HEK293 (cell line): Measurements from ENCODE around the gene DDX42.
A peak's percentile ranks its signal among the peaks of the same experiment; 100 is the strongest.

Experiments
- BCL11B ChIP-seq: fragments of 450-650 bp; formaldehyde crosslinking; IDR thresholded peaks from 2 replicates; pipeline ENCODE4 v1.5.1; 2016; ENCODE audit warnings: low read depth, missing biosample characterization, missing genetic modification characterization
- HOXD13 ChIP-seq: sonication (generic); formaldehyde crosslinking; IDR thresholded peaks from 2 replicates; pipeline ENCODE4 v1.8.0; 2022; ENCODE audit warnings: missing genetic modification reagents, borderline replicate concordance
- MYNN ChIP-seq: fragments of 450-650 bp; formaldehyde crosslinking; IDR thresholded peaks from 2 replicates; pipeline ENCODE4 v1.5.1; 2016; ENCODE audit warnings: missing biosample characterization, missing genetic modification characterization, borderline replicate concordance
- PRDM2 ChIP-seq: fragments of 450-650 bp; formaldehyde crosslinking; IDR thresholded peaks from 2 replicates; pipeline ENCODE4 v1.5.1; 2016; ENCODE audit warnings: missing biosample characterization, missing genetic modification characterization, borderline replicate concordance
- RBAK ChIP-seq: fragments of 450-650 bp; formaldehyde crosslinking; IDR thresholded peaks from 2 replicates; pipeline ENCODE4 v1.5.1; 2016; ENCODE audit warnings: missing biosample characterization, missing genetic modification characterization
- SP7 ChIP-seq: fragments of 450-650 bp; formaldehyde crosslinking; IDR thresholded peaks from 2 replicates; pipeline ENCODE4 v1.5.1; 2016; ENCODE audit warnings: missing biosample characterization, missing genetic modification characterization
- TRIM28 ChIP-seq: IDR thresholded peaks from 2 replicates; pipeline ENCODE4 v1.6.1; 2011; ENCODE audit warnings: low read length, control low read depth, borderline replicate concordance
- ZBTB8A ChIP-seq: fragments of 450-650 bp; formaldehyde crosslinking; IDR thresholded peaks from 2 replicates; pipeline ENCODE4 v1.5.1; 2016; ENCODE audit warnings: missing biosample characterization, missing genetic modification characterization
- ZFHX2 ChIP-seq: fragments of 450-650 bp; formaldehyde crosslinking; conservative IDR thresholded peaks from 2 replicates; pipeline ENCODE4 v1.5.1; 2016; ENCODE audit warnings: missing biosample characterization, missing genetic modification characterization
- ZNF133 ChIP-seq: fragments of 450-650 bp; formaldehyde crosslinking; IDR thresholded peaks from 2 replicates; pipeline ENCODE4 v1.5.1; 2016; ENCODE audit warnings: missing biosample characterization, missing genetic modification characterization
- ZNF140 ChIP-seq: fragments of 450-650 bp; formaldehyde crosslinking; IDR thresholded peaks from 2 replicates; pipeline ENCODE4 v1.5.1; 2016; ENCODE audit warnings: missing biosample characterization, missing genetic modification characterization
- ZNF184 ChIP-seq: fragments of 450-650 bp; IDR thresholded peaks from 2 replicates; pipeline ENCODE4 v1.5.1; 2018; ENCODE audit warnings: missing biosample characterization, mild to moderate bottlenecking, missing genetic modification characterization
- ZNF2 ChIP-seq: fragments of 450-650 bp; formaldehyde crosslinking; IDR thresholded peaks from 2 replicates; pipeline ENCODE4 v1.5.1; 2016; ENCODE audit warnings: missing biosample characterization, missing genetic modification characterization
- ZNF266 ChIP-seq: fragments of 450-650 bp; formaldehyde crosslinking; IDR thresholded peaks from 2 replicates; pipeline ENCODE4 v1.5.1; 2016; ENCODE audit warnings: missing biosample characterization, missing genetic modification characterization, low read depth
- ZNF335 ChIP-seq: fragments of 450-650 bp; formaldehyde crosslinking; conservative IDR thresholded peaks from 2 replicates; pipeline ENCODE4 v1.5.1; 2016; ENCODE audit warnings: missing biosample characterization, missing genetic modification characterization
- ZNF561 ChIP-seq: fragments of 450-650 bp; IDR thresholded peaks from 2 replicates; pipeline ENCODE4 v1.5.1; 2018; ENCODE audit warnings: missing biosample characterization, missing genetic modification characterization, borderline replicate concordance
- ZNF626 ChIP-seq: fragments of 450-650 bp; sonication (Bioruptor Pico); formaldehyde crosslinking; IDR thresholded peaks from 2 replicates; pipeline ENCODE4 v1.5.1; 2018; ENCODE audit warnings: missing biosample characterization, missing genetic modification characterization, inconsistent platforms
- ZSCAN23 ChIP-seq: fragments of 450-650 bp; formaldehyde crosslinking; IDR thresholded peaks from 2 replicates; pipeline ENCODE4 v1.5.1; 2016; ENCODE audit warnings: missing biosample characterization, missing genetic modification characterization
- ZSCAN30 ChIP-seq: fragments of 450-650 bp; IDR thresholded peaks from 2 replicates; pipeline ENCODE4 v1.5.1; 2018; ENCODE audit warnings: missing biosample characterization, mild to moderate bottlenecking, missing genetic modification characterization, moderate library complexity
- TF ChIP-seq, protein P1 (sequence below): fragments of 450-650 bp; formaldehyde crosslinking; IDR thresholded peaks from 2 replicates; pipeline ENCODE4 v1.5.1; 2016; ENCODE audit warnings: missing biosample characterization, missing genetic modification characterization
- TF ChIP-seq, protein P2 (sequence below): fragments of 450-650 bp; formaldehyde crosslinking; IDR thresholded peaks from 2 replicates; pipeline ENCODE4 v1.5.1; 2017; ENCODE audit warnings: missing biosample characterization, missing genetic modification characterization
- TF ChIP-seq, protein P3 (sequence below): fragments of 450-650 bp; formaldehyde crosslinking; IDR thresholded peaks from 2 replicates; pipeline ENCODE4 v1.5.1; 2017; ENCODE audit warnings: missing biosample characterization, missing genetic modification characterization
- TF ChIP-seq, protein P4 (sequence below): fragments of 450-650 bp; formaldehyde crosslinking; IDR thresholded peaks from 2 replicates; pipeline ENCODE4 v1.5.0; 2017; ENCODE audit warnings: missing biosample characterization, missing genetic modification characterization, borderline replicate concordance

The DDX42 gene

DNA sequence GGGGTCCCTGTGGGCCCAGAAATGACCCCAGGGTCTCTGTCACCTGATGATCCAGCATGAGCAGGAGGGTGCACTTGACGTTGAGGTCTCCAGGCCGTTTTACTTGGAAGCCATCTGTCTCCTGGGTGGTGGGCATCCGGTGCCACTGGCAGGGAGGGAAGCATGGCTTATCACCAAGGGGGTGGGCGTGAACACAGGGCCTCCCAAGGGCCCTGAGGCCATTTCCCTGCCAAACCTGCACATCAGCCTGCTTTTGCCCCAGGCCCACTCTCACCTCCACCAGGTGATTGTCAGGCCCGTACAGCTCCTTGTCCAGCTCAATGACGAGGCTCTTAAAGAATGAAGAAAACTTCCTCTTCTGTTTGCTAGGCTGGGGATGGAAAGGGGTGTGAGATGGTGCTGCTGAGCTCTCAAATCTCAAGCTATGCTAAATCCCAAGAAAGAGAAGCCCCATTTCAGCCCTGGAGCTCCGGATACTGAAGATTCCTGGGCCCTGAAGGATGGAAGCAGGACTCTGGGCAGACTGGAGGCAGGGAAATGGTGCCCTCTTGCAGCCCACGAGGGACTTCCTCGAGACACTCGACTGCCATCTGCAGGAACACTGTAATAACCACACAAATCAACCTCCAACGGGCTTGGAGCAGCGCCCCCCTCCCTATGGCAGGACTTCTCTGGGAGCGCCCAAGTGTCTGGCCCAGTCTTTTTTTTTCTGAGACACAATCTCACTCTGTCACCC, 60.6 kb downstream of the DDX42 start (continued):
- TF ChIP-seq, protein P1, sequence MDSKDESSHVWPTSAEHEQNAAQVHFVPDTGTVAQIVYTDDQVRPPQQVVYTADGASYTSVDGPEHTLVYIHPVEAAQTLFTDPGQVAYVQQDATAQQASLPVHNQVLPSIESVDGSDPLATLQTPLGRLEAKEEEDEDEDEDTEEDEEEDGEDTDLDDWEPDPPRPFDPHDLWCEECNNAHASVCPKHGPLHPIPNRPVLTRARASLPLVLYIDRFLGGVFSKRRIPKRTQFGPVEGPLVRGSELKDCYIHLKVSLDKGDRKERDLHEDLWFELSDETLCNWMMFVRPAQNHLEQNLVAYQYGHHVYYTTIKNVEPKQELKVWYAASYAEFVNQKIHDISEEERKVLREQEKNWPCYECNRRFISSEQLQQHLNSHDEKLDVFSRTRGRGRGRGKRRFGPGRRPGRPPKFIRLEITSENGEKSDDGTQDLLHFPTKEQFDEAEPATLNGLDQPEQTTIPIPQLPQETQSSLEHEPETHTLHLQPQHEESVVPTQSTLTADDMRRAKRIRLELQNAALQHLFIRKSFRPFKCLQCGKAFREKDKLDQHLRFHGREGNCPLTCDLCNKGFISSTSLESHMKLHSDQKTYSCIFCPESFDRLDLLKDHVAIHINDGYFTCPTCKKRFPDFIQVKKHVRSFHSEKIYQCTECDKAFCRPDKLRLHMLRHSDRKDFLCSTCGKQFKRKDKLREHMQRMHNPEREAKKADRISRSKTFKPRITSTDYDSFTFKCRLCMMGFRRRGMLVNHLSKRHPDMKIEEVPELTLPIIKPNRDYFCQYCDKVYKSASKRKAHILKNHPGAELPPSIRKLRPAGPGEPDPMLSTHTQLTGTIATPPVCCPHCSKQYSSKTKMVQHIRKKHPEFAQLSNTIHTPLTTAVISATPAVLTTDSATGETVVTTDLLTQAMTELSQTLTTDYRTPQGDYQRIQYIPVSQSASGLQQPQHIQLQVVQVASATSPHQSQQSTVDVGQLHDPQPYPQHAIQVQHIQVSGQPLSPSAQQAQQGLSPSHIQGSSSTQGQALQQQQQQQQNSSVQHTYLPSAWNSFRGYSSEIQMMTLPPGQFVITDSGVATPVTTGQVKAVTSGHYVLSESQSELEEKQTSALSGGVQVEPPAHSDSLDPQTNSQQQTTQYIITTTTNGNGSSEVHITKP (tag by site-specific recombination), result peak; percentile 88
- TF ChIP-seq ZNF561 (tag by site-specific recombination), result no peak
- no peak for TF ChIP-seq MYNN (tag by site-specific recombination)
- no peak for TF ChIP-seq HOXD13 (CRISPR knock-in tag)
- TF ChIP-seq ZBTB8A (tag by site-specific recombination), result peak; percentile 59; the same call in 1 of the 2 replicates
- TF ChIP-seq RBAK (tag by site-specific recombination), result no peak
- TF ChIP-seq BCL11B, result no peak
- TF ChIP-seq SP7, result peak; percentile 25; the same call in 1 of the 2 replicates
- TF ChIP-seq ZNF133 (tag by site-specific recombination), result no peak
- no peak for TF ChIP-seq ZNF266 (tag by site-specific recombination)
- no peak for TF ChIP-seq ZSCAN23 (tag by site-specific recombination)
- peak; percentile 53; the same call in 1 of the 2 replicates for TF ChIP-seq ZSCAN30 (tag by site-specific recombination)
- TF ChIP-seq, protein P2, sequence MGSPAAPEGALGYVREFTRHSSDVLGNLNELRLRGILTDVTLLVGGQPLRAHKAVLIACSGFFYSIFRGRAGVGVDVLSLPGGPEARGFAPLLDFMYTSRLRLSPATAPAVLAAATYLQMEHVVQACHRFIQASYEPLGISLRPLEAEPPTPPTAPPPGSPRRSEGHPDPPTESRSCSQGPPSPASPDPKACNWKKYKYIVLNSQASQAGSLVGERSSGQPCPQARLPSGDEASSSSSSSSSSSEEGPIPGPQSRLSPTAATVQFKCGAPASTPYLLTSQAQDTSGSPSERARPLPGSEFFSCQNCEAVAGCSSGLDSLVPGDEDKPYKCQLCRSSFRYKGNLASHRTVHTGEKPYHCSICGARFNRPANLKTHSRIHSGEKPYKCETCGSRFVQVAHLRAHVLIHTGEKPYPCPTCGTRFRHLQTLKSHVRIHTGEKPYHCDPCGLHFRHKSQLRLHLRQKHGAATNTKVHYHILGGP, result no peak
- no peak for TF ChIP-seq ZNF140
- TF ChIP-seq, protein P3, sequence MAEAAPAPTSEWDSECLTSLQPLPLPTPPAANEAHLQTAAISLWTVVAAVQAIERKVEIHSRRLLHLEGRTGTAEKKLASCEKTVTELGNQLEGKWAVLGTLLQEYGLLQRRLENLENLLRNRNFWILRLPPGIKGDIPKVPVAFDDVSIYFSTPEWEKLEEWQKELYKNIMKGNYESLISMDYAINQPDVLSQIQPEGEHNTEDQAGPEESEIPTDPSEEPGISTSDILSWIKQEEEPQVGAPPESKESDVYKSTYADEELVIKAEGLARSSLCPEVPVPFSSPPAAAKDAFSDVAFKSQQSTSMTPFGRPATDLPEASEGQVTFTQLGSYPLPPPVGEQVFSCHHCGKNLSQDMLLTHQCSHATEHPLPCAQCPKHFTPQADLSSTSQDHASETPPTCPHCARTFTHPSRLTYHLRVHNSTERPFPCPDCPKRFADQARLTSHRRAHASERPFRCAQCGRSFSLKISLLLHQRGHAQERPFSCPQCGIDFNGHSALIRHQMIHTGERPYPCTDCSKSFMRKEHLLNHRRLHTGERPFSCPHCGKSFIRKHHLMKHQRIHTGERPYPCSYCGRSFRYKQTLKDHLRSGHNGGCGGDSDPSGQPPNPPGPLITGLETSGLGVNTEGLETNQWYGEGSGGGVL (tag by site-specific recombination), result no peak
- no peak for TF ChIP-seq ZFHX2 (tag by site-specific recombination)
- TF ChIP-seq ZNF335 (tag by site-specific recombination), result no peak
- TF ChIP-seq ZNF184, result 0 out of 2 replicates have a peak, but pooled peaks have one; percentile 38
- TF ChIP-seq PRDM2 (tag by site-specific recombination), result no peak
- no peak for TF ChIP-seq ZNF626 (tag by site-specific recombination)
- TF ChIP-seq ZNF2, result no peak
- TF ChIP-seq TRIM28, result no peak
- TF ChIP-seq, protein P4, sequence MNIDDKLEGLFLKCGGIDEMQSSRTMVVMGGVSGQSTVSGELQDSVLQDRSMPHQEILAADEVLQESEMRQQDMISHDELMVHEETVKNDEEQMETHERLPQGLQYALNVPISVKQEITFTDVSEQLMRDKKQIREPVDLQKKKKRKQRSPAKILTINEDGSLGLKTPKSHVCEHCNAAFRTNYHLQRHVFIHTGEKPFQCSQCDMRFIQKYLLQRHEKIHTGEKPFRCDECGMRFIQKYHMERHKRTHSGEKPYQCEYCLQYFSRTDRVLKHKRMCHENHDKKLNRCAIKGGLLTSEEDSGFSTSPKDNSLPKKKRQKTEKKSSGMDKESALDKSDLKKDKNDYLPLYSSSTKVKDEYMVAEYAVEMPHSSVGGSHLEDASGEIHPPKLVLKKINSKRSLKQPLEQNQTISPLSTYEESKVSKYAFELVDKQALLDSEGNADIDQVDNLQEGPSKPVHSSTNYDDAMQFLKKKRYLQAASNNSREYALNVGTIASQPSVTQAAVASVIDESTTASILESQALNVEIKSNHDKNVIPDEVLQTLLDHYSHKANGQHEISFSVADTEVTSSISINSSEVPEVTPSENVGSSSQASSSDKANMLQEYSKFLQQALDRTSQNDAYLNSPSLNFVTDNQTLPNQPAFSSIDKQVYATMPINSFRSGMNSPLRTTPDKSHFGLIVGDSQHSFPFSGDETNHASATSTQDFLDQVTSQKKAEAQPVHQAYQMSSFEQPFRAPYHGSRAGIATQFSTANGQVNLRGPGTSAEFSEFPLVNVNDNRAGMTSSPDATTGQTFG (tag by site-specific recombination), result no peak
